Stimulated activated CD4-positive, alpha-beta T cell treated with anti-CD3 and anti-CD28 coated beads, TNF-alpha, amount 100 ng/mL, for 1 hour (primary cell): ENCODE data around the gene NR2F1.

Experiments used
- DNase-seq, 3 donors: peaks; one replicate each; pipeline ENCODE4 v3.0.0-alpha.2; 2020; ENCODE audit warnings: low read depth in 3 of 3, low spot score in 1 of 3

Gene NR2F1

GRCh38 chr5:93603793-93604643, 21.0 kb downstream of the NR2F1 start:
- DNase-seq: no peak

DNA sequence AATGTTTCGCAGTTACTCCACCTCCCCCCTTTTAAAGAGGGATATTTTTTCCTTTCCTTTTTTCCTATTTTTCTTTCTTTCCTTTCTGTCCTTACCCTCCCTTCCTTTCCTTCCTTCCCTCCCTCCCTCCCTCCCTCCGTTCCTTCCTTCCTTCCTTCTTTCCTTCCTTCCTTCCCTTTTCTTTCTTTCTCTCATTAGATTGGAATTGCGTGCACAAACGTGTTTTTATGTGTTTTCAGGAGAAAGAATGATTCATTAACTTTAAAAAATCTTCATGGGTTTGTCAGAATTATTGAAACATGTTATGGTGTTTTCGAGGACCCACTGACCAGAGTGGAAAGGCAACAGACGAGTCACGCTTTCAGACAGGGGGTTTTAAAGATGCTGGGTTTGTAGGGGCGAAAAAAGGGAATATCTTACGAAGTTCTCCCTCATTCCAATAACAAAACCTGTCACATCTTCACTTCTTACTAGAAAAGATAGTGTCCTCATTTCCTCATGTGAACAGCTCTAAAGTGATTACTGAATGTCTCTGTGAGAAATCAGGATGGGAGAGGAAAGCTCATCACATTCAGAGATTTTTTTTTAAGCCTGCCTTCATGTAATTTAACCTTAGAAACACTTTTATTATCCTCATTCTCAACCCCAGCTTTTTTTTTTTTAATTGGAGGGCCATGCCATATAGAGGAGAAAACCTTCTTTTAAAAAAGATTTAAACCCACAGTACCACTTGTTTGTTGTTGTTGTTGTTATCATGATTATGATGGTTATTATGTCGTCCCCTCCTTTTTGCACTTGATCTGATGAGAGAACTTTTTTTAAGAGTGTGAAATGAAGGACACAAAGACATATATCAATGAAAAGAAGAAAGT, 21.9 kb downstream of the NR2F1 start:
- DNase-seq: no peak

DNA sequence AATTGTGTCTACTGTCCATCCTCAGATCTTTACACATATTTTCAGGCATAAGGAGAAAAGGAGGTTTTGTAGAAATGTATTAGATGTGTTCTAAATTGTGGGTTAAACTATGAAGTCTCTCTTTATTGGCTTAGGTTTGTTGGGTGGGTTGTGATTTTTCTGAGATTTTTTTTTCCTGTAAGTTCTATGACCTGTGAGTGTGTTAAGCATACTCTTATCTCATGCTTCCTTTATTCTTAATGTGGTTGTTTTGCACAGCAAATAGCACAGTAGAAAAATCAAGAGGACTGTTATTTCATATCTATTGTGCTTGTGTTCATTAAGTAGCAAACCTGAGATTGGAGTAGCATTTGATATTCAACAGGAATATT, 23.3 kb downstream of the NR2F1 start:
- no peak for DNase-seq

GRCh38 chr5:93607367-93608258, 24.6 kb downstream of the NR2F1 start:
- DNase-seq: no peak

- no peak for DNase-seq
Measured at GRCh38 chr5:93608855-93609254, 25.8 kb downstream of the NR2F1 start.

- no peak for DNase-seq
Measured at GRCh38 chr5:93609762-93610161, 26.7 kb downstream of the NR2F1 start.

DNA sequence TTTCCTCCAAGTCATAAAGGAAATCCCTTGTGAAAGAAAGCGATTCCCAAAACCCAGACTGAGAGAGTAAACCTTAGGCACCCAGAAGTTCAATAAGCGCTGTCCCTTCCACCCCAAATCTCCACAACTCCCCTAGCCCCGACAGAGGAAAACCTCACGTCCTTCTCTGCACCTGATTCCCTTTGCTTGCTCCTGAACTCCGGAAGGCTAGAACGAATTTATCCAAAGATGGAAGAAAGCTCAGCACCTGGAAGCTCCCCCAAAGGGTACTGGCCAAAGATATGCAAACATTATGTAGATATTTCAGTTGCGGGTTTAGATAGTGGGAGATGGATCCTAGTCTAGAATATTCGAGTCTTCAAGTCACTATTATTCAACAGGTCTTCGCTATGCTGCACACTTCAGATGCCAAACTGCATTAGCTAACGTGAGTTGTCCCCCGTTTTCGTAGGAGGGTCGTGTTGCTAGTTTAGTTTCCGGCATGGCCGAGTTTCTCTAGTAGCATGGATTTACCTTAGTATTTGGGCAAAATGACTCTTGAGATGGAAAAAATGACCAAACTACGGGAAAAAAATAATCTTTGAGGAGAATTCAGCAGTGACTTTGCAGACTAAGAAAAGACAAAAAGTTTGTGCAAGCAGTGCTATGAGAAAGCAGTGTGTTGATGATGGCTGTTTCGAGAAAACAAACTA, 27.7 kb downstream of the NR2F1 start:
- no peak for DNase-seq

DNA sequence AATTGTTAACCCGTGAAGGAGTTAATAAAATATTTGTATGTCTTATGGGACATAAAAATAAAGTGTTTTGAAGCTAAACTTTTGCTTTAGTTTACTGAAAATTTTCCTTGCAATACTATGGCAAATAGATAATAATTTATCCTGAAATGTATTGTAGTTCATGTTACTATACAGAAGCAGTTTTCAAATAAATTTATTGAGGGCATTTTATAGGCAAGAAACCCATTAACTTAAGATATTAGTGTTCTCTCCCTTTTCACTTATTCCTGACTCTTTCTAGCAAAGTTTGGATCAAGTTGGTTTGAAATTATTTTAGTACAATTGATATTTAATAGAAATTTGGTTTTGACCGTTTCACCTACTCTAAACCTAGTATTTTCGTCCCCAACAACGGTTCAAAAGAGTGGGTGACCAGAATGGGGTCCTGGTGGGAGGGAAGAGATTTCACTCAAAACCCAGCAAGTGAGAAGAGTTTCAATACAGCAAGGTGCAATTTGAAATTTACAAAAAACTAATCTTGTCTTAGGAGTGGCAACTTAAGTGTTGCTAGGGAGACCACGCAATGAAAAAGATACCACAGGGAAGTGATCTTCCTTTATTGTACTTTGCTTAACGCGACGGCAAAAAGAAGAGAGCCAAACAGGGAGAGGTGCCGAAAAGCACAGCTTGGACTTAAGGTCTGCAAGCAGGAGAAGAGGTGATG, 28.4 kb downstream of the NR2F1 start:
- no peak for DNase-seq

DNA sequence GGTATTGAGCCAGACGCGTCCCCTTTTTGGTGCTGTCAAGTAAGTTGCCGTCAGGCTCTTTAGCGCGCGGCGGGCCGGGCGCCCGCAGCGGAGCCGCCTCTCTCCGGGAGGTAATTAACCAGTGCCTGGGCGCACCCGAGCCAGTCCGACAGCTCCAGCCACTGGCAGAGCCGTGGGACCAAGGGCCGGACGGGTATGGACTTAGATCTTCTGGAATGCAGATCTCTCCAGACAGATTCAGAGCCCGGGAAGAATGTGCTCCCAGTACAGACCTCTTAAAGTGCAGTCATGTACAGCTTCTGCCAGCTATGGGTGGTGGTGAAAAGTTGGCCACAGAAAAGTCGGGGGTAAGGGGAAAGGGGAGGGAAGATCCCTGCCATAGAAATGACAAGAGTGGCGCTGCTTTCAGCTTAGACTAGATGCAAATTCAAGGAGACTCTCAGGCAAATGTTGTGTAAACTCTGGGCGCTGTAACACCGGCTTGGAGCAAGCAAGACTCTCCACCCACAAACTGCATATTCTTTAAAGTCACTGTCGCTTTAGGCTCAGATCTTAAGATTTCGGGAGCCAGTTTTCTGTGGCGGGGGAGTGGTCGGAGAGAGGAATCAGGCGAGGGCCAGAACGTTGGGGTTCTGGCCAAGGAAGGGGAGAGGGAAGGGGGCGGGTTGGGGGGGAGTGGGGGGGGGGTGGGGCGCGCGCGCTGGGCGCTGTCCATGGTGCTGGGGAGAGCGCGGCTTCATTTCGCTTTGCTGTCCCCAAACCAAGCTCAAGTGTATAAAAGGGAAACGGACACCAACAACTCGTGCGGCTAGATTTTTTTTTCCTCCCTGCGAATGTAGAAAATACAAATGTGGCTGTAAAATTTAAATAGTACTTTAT, 29.2 kb downstream of the NR2F1 start:
- no peak for DNase-seq

- DNase-seq: no peak
Measured at GRCh38 chr5:93612855-93613243, 29.8 kb downstream of the NR2F1 start.

DNA sequence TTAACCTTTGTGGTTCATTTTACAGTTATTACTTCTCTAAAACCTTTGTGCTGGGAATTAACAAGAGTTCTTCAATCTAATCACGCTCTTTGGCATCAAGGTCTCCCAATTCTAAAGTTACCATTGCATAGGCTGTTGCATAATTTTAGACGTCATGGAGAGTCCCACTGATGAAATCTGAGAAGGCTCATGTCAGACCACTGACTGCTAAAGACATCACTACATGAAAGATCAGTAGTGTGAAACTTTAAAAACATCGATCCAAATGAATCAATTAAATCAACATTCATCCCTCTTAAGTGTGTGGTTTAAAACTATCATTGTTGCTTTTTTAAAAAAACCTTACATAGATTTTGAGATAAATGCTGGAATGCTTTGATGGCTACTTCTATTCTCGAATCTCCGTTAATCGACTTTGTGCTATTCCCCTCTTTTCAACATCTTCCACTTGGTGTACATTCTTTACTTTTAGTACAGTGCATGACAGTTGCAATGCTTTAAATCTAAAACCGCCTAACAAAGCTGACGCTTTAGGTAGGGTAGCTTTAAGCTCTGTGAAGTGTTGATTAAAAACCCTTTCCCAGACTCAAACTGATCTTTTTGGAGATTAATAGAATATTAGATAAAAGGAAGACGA, 33.6 kb downstream of the NR2F1 start:
- DNase-seq: no peak

GRCh38 chr5:93620487-93621326, 37.7 kb downstream of the NR2F1 start:
- no peak for DNase-seq

GRCh38 chr5:93621327-93621798, 38.3 kb downstream of the NR2F1 start:
- no peak for DNase-seq

GRCh38 chr5:93622240-93622885, 39.3 kb downstream of the NR2F1 start:
- no peak for DNase-seq

- no peak for DNase-seq
Measured at GRCh38 chr5:93623153-93623552, 40.1 kb downstream of the NR2F1 start.

DNA sequence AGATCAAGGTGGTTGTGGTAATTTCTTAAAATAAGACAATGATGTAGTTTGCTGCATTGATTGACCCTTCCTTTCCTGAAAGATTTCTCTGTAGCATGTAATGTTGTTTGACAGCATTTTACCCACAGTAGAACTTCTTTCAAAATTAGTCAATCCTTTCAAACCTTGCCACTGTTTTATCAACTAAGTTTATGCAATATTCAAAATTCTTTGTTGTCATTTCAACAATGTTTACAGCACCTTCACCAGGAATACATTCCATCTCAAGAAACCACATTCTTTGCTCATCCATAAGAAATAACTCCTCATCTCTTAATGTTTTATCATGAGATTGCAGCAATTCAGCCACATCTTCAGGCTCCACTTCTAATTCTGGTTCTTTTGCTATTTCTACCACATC, 43.8 kb downstream of the NR2F1 start:
- no peak for DNase-seq

DNA sequence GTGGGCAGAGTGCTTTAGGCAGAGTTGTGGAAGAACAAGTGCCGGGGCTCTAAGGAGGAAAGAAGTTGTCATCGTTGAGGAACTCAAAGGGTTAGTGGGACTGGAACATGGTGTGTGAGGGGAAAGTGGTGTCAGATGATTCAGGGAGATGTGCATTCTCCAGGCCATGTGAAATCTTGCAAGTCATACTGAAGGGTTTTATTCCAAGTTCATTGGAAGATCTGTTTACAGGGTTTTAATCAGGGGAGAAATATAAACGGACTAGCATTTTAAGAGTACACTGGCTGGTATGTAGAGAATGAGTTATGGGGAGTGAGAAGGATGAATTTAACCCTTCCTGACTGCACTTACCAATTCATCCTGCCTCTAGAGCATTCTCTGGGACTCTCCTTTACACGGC, 49.3 kb downstream of the NR2F1 start:
- DNase-seq: no peak
